Mammary epithelial cell (primary cell): ENCODE results near the gene MSRB1.

ENCODE experiments used
- EZH2 ChIP-seq: IDR thresholded peaks from 2 replicates; pipeline ENCODE4 v1.6.1; 2012; ENCODE audit warnings: low read length, inconsistent platforms, borderline replicate concordance
- TF ChIP-seq, protein P1 (sequence below), 2 donors: IDR thresholded peaks in 1 of 2; conservative IDR thresholded peaks in 1 of 2; 2 replicates each; pipeline ENCODE4 v1.5.1; 2011 to 2012; ENCODE audit warnings: inconsistent platforms in 2 of 2, low read length in 2 of 2, mild to moderate bottlenecking in 2 of 2, control low read depth in 1 of 2, low read depth in 1 of 2; ENCODE audit not compliant: insufficient read depth in 1 of 2; ENCODE audit errors: extremely low read depth in 1 of 2

GRCh38 chr16:1906846-1907165 lies 36.2 kb downstream of the MSRB1 start:
- TF ChIP-seq, protein P1, sequence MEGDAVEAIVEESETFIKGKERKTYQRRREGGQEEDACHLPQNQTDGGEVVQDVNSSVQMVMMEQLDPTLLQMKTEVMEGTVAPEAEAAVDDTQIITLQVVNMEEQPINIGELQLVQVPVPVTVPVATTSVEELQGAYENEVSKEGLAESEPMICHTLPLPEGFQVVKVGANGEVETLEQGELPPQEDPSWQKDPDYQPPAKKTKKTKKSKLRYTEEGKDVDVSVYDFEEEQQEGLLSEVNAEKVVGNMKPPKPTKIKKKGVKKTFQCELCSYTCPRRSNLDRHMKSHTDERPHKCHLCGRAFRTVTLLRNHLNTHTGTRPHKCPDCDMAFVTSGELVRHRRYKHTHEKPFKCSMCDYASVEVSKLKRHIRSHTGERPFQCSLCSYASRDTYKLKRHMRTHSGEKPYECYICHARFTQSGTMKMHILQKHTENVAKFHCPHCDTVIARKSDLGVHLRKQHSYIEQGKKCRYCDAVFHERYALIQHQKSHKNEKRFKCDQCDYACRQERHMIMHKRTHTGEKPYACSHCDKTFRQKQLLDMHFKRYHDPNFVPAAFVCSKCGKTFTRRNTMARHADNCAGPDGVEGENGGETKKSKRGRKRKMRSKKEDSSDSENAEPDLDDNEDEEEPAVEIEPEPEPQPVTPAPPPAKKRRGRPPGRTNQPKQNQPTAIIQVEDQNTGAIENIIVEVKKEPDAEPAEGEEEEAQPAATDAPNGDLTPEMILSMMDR (conservative IDR thresholded peaks at IDR 0.05 in 1 of 2, IDR thresholded peaks at IDR 0.05 in 1 of 2; ENCODE audit: extremely low read depth in 1 of 2, insufficient read depth in 1 of 2, low read depth in 1 of 2, low read length in 2 of 2), result no peak
- no peak for TF ChIP-seq EZH2
